ENCODE results near the gene EYS. TPM values are rescaled to one million over a fixed set of nuclear protein-coding genes. Genes with fewer than 3 reads are reported as not detected.
"Not testable (repeated sequence)": the region's sequence is repeated elsewhere in the genome, so short reads cannot be mapped to it uniquely, and the experiment has no call there.

Gene EYS
- total and polyA plus RNA-seq, 5 donors from 2014 or later: 0.03 to 0.09 (median 0.05) TPM; not detected in 1

DNA sequence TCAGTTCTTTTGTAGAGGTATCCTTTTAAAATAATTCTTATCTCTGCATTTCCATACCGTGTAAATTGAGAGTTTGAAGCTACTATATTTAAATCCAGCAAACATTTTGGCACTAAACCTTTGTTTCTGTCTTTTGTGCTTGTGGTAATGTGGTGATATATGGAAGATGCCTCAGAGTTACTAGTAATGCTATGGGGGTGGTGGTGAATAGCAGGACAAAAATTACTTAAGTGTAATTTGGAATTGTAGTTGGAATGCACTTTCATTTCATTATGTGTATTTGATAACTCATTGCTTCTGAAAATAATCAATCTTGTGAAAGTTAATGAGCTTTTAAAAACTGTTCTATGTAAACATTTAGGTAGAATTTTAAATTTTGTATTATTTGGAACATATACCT lies 1666.9 kb downstream of the EYS start:
- Histone ChIP-seq H3K4me3 (ENCODE audit: low read depth, low read length) (no peak overlapping the region), H3K36me3 (ENCODE audit: control insufficient read depth, insufficient read depth, low read length) (no peaks in the 10 kb centered on the region), H3K27ac (ENCODE audit: insufficient read depth, low read length, poor library complexity, severe bottlenecking) (no peak overlapping the region), H3K27me3 (ENCODE audit: control insufficient read depth, insufficient read depth, low read length) (no peaks in the 10 kb centered on the region), H3K9me3 (ENCODE audit: control insufficient read depth in 2 of 2, low read length in 2 of 2) (no peaks in the 10 kb centered on the region), H3K4me1 (ENCODE audit: control insufficient read depth, insufficient read depth, low read length, poor library complexity, severe bottlenecking) (no peaks in the 10 kb centered on the region)
- Mint-ChIP-seq H3K4me3 (no peak overlapping the region), H3K27ac (no peak overlapping the region), H3K4me1 (no peaks in the 10 kb centered on the region), H3K27me3 (no peaks in the 10 kb centered on the region), H3K9me3 (peaks cover 0 to 3% (median 0%) of the 10 kb centered on the region in 7 donors), H3K36me3 (no peaks in the 10 kb centered on the region)
- DNase-seq (no peak), ATAC-seq (ENCODE audit: low read depth in 2 of 2) (no peak)

DNA sequence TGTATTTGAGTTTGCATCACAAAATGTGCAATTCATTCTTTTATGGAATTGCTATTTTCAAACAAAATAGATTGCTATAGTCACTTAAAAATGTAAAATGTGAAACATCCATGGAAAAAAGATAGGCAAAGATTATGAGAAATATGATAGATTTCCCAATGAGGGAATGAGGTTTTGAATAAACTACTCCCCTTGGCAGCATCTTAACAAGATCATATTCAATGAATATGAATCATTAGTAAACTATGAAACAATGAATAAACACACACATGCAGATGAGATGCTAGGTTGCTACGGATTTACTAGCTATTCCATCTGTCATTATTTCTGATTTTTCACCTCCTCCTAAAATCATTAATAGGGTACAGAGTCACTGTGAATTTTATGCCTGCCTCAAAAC lies 1669.6 kb downstream of the EYS start:
- H3K27me3 ChIP-seq (ENCODE audit: control insufficient read depth, insufficient read depth, low read length): no peaks in the 10 kb centered on the region
- H3K36me3 ChIP-seq (ENCODE audit: control insufficient read depth, insufficient read depth, low read length): no peaks in the 10 kb centered on the region
- DNase-seq (no peak), ATAC-seq (ENCODE audit: low read depth in 2 of 2) (no peak)
- no peak overlapping the region for H3K27ac Mint-ChIP-seq
- H3K27ac ChIP-seq (ENCODE audit: insufficient read depth, low read length, poor library complexity, severe bottlenecking): no peak overlapping the region
- H3K4me3 ChIP-seq (ENCODE audit: low read depth, low read length): no peak overlapping the region
- H3K9me3 ChIP-seq (ENCODE audit: control insufficient read depth in 2 of 2, low read length in 2 of 2): no peaks in the 10 kb centered on the region
- H3K4me1 ChIP-seq (ENCODE audit: control insufficient read depth, insufficient read depth, low read length, poor library complexity, severe bottlenecking): no peaks in the 10 kb centered on the region
- no peaks in the 10 kb centered on the region for H3K4me1 Mint-ChIP-seq
- peaks cover 0 to 5% (median 0%) of the 10 kb centered on the region in 7 donors for H3K9me3 Mint-ChIP-seq
- H3K36me3 Mint-ChIP-seq: no peaks in the 10 kb centered on the region
- no peaks in the 10 kb centered on the region for H3K27me3 Mint-ChIP-seq
- H3K4me3 Mint-ChIP-seq: no peak overlapping the region

DNA sequence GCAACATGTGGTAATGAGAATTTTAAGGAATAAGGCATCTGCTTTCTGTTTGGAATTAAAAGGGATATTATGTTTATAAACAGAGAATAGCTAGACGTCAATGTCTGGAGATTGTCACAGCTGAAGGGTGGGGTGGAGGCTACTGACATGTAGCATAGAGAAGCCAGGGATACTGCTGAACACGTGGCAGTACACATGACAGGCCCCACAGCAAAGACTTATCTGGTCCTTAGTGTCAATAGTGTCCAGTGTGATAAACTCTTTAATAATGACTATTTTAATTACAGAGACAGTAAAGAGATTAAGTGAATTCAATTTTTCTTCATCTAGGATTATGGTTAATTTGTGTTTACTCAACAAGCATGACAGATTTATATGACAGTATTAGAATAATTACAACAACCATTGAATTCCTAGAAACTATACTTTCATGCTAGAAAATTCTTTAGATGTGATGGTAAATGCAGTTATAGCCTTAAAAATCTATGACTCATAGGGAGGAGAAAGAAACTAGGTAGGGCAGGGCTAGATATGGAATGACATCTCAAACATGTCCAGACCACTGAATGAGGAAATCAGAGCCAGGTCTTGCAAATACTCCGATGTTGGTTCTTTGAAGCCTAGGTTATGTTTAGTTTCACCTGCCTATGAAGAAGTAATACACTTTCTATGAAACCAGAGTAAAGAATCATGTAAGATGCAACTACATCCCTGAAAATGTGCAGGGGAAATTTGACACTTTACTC lies 1671.9 kb downstream of the EYS start:
- DNase-seq (no peak), ATAC-seq (ENCODE audit: low read depth in 2 of 2) (no peak)
- H3K27me3 Mint-ChIP-seq: no peaks in the 10 kb centered on the region
- Histone ChIP-seq H3K4me1 (ENCODE audit: control insufficient read depth, insufficient read depth, low read length, poor library complexity, severe bottlenecking) (no peaks in the 10 kb centered on the region), H3K27ac (ENCODE audit: insufficient read depth, low read length, poor library complexity, severe bottlenecking) (no peak overlapping the region), H3K27me3 (ENCODE audit: control insufficient read depth, insufficient read depth, low read length) (no peaks in the 10 kb centered on the region), H3K4me3 (ENCODE audit: low read depth, low read length) (no peak overlapping the region), H3K36me3 (ENCODE audit: control insufficient read depth, insufficient read depth, low read length) (no peaks in the 10 kb centered on the region), H3K9me3 (ENCODE audit: control insufficient read depth in 2 of 2, low read length in 2 of 2) (no peaks in the 10 kb centered on the region)
- H3K36me3 Mint-ChIP-seq: no peaks in the 10 kb centered on the region
- H3K9me3 Mint-ChIP-seq: peaks cover 0 to 11% (median 2%) of the 10 kb centered on the region in 7 donors
- H3K27ac Mint-ChIP-seq: no peak overlapping the region
- H3K4me3 Mint-ChIP-seq: no peak overlapping the region
- H3K4me1 Mint-ChIP-seq: no peaks in the 10 kb centered on the region

DNA sequence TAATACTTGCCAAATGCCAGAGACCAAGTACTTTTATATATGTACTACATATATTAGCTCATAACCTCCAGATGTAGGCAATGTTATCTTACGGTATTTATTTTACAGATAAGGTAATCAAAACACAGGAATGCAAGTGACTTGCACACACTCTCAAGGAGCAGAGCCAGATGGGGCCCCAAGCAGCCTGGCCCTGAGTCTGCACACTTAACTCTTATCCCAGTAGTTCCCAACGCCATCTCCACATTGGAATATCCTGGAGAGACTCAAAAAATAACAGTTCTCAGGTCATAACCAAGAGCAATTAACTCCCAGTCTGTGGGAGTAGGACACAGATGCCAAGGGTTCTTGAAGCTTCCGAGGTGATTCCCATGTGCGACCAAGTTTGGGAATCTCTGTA lies 1672.7 kb downstream of the EYS start:
- no peak overlapping the region for H3K4me3 ChIP-seq (ENCODE audit: low read depth, low read length)
- no peaks in the 10 kb centered on the region for H3K36me3 Mint-ChIP-seq
- H3K4me1 ChIP-seq (ENCODE audit: control insufficient read depth, insufficient read depth, low read length, poor library complexity, severe bottlenecking): no peaks in the 10 kb centered on the region
- peaks cover 0 to 15% (median 6%) of the 10 kb centered on the region in 7 donors for H3K9me3 Mint-ChIP-seq
- H3K36me3 ChIP-seq (ENCODE audit: control insufficient read depth, insufficient read depth, low read length): no peaks in the 10 kb centered on the region
- no peak overlapping the region for H3K4me3 Mint-ChIP-seq
- no peaks in the 10 kb centered on the region for H3K27me3 Mint-ChIP-seq
- ATAC-seq (ENCODE audit: low read depth in 2 of 2) (no peak), DNase-seq (no peak)
- H3K27me3 ChIP-seq (ENCODE audit: control insufficient read depth, insufficient read depth, low read length): no peaks in the 10 kb centered on the region
- no peak overlapping the region for H3K27ac ChIP-seq (ENCODE audit: insufficient read depth, low read length, poor library complexity, severe bottlenecking)
- H3K9me3 ChIP-seq (ENCODE audit: control insufficient read depth in 2 of 2, low read length in 2 of 2): no peaks in the 10 kb centered on the region
- no peaks in the 10 kb centered on the region for H3K4me1 Mint-ChIP-seq
- H3K27ac Mint-ChIP-seq: no peak overlapping the region

DNA sequence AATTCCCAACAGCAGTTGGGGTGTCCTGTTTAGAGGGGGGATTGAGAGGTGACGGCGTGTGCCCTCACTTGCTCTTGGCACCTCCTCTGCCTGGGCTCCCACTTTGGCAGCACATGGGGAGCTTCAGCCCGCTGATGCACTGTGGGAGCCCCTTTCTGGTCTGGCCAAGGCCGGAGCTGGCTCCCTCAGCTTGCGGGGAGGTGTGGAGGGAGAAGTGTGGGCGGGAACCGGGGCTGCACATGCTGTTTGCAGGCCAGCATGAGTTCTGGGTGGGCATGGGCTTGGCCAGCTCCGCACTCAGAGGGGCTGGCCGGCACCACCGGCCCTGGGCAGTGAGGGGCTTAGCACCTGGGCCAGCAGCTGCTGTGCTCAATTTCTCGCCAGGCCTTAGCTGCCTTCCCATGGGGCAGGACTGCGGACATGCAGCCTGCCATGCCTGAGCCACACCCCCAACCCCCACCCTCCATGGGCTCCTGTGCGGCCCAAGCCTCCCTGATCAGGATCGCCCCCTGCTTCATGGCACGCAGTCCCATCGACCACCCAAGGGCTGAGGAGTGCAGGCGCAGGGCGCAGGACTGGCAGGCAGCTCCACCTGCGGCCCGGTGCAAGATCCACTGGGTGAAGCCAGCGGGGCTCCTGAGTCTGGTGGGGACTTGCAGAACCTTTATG lies 1675.9 kb downstream of the EYS start:
- not testable (repeated sequence) for H3K4me1 ChIP-seq (ENCODE audit: control insufficient read depth, insufficient read depth, low read length, poor library complexity, severe bottlenecking); H3K36me3 Mint-ChIP-seq; H3K9me3 ChIP-seq (ENCODE audit: control insufficient read depth in 2 of 2, low read length in 2 of 2); H3K27me3 Mint-ChIP-seq; ATAC-seq (ENCODE audit: low read depth in 2 of 2); H3K36me3 ChIP-seq (ENCODE audit: control insufficient read depth, insufficient read depth, low read length); H3K27ac Mint-ChIP-seq; DNase-seq; H3K4me1 Mint-ChIP-seq; H3K4me3 ChIP-seq (ENCODE audit: low read depth, low read length); H3K27ac ChIP-seq (ENCODE audit: insufficient read depth, low read length, poor library complexity, severe bottlenecking); H3K4me3 Mint-ChIP-seq; H3K27me3 ChIP-seq (ENCODE audit: control insufficient read depth, insufficient read depth, low read length)
- peaks cover 0 to 15% (median 3%) of the 10 kb centered on the region in 7 donors for H3K9me3 Mint-ChIP-seq

DNA sequence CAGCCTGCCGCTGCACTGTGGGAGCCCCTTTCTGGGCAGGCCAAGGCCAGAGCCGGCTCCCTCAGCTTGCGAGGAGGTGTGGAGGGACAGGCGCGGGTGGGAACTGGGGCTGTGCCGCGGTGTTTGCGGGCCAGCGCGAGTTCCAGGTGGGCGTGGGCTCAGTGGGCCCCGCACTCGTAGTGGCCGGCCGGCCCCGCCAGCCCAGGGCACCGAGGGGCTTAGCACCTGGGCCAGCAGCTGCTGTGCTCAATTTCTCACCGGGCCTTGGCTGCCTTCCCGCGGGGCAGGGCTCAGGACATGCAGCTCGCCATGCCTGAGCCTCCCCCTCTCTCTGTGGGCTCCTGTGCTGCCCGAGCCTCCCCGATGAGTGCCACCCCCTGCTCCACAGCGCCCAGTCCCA lies 1683.3 kb downstream of the EYS start:
- Mint-ChIP-seq H3K27me3 (no peaks in the 10 kb centered on the region), H3K36me3 (no peaks in the 10 kb centered on the region), H3K4me3 (no peak overlapping the region), H3K4me1 (no peaks in the 10 kb centered on the region), H3K27ac (no peak overlapping the region), H3K9me3 (peaks cover 0 to 10% (median 2%) of the 10 kb centered on the region in 7 donors)
- Histone ChIP-seq H3K27me3 (ENCODE audit: control insufficient read depth, insufficient read depth, low read length) (no peaks in the 10 kb centered on the region), H3K4me3 (ENCODE audit: low read depth, low read length) (no peak overlapping the region), H3K27ac (ENCODE audit: insufficient read depth, low read length, poor library complexity, severe bottlenecking) (no peak overlapping the region), H3K9me3 (ENCODE audit: control insufficient read depth in 2 of 2, low read length in 2 of 2) (no peaks in the 10 kb centered on the region), H3K36me3 (ENCODE audit: control insufficient read depth, insufficient read depth, low read length) (no peaks in the 10 kb centered on the region), H3K4me1 (ENCODE audit: control insufficient read depth, insufficient read depth, low read length, poor library complexity, severe bottlenecking) (no peaks in the 10 kb centered on the region)
- DNase-seq (no peak), ATAC-seq (ENCODE audit: low read depth in 2 of 2) (no peak)

DNA sequence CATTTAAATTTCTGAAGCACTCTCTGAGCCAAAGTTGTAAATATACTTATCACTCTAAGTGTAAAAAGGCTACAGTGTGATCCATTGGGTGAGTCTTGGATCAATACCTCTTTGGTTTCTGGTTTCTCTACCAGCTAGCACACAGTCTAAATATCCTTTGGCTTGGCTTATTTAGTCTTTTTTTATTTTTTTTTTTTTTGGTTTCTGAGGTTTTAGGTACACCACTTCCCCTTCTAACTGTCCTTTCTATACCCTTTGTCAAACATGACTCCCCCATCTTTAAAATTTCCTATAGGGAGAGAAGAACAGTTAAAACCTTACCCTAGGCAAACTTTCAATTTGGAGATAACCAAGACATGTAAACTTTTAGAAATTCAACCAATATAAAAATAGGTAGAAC lies 1692.4 kb downstream of the EYS start:
- no peak for ATAC-seq (ENCODE audit: low read depth in 2 of 2)
- Mint-ChIP-seq H3K27ac (no peak overlapping the region), H3K36me3 (no peaks in the 10 kb centered on the region), H3K4me1 (no peaks in the 10 kb centered on the region), H3K9me3 (peaks cover 0 to 13% (median 4%) of the 10 kb centered on the region in 7 donors), H3K4me3 (no peak overlapping the region), H3K27me3 (no peaks in the 10 kb centered on the region)
- H3K27ac ChIP-seq (ENCODE audit: insufficient read depth, low read length, poor library complexity, severe bottlenecking): no peak overlapping the region
- no peak for DNase-seq
- no peaks in the 10 kb centered on the region for H3K4me1 ChIP-seq (ENCODE audit: control insufficient read depth, insufficient read depth, low read length, poor library complexity, severe bottlenecking)
- no peak overlapping the region for H3K4me3 ChIP-seq (ENCODE audit: low read depth, low read length)
- no peaks in the 10 kb centered on the region for H3K9me3 ChIP-seq (ENCODE audit: control insufficient read depth in 2 of 2, low read length in 2 of 2)
- H3K36me3 ChIP-seq (ENCODE audit: control insufficient read depth, insufficient read depth, low read length): no peaks in the 10 kb centered on the region
- H3K27me3 ChIP-seq (ENCODE audit: control insufficient read depth, insufficient read depth, low read length): no peaks in the 10 kb centered on the region

DNA sequence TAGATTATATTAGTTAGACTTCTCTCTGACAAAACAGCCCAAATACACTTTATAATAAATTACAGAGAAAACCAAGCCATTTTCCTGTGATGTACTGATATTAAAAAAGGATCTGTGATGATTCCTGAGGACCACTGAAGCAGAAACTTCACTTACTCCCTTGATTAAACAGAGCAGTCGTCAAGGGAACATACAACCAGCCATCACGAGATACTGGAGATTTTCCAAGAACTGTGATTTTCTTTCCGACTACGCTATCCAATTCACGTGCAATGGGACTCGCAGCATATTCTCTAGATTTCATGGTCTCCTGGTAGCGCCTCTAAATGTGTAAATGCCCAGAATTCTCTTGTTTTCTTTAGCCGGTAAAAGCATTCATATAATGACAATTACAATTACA lies 1694.0 kb downstream of the EYS start:
- peaks cover 0 to 17% (median 5%) of the 10 kb centered on the region in 7 donors for H3K9me3 Mint-ChIP-seq
- no peak overlapping the region for H3K4me3 ChIP-seq (ENCODE audit: low read depth, low read length)
- no peaks in the 10 kb centered on the region for H3K4me1 ChIP-seq (ENCODE audit: control insufficient read depth, insufficient read depth, low read length, poor library complexity, severe bottlenecking)
- H3K36me3 Mint-ChIP-seq: no peaks in the 10 kb centered on the region
- H3K27ac ChIP-seq (ENCODE audit: insufficient read depth, low read length, poor library complexity, severe bottlenecking): no peak overlapping the region
- H3K4me3 Mint-ChIP-seq: no peak overlapping the region
- DNase-seq (no peak), ATAC-seq (ENCODE audit: low read depth in 2 of 2) (no peak)
- no peaks in the 10 kb centered on the region for H3K9me3 ChIP-seq (ENCODE audit: control insufficient read depth in 2 of 2, low read length in 2 of 2)
- H3K27me3 ChIP-seq (ENCODE audit: control insufficient read depth, insufficient read depth, low read length): no peaks in the 10 kb centered on the region
- no peaks in the 10 kb centered on the region for H3K36me3 ChIP-seq (ENCODE audit: control insufficient read depth, insufficient read depth, low read length)
- no peak overlapping the region for H3K27ac Mint-ChIP-seq
- no peaks in the 10 kb centered on the region for H3K27me3 Mint-ChIP-seq
- no peaks in the 10 kb centered on the region for H3K4me1 Mint-ChIP-seq
